Vagina (tissue), 2 donors: ENCODE results near the gene HBB. TPM values are rescaled to one million over a fixed set of nuclear protein-coding genes. Genes with fewer than 3 reads are reported as not detected.
"Not testable (repeated sequence)": the region's sequence is repeated elsewhere in the genome, so short reads cannot be mapped to it uniquely, and the experiment has no call there.

Source experiments
- DNase-seq, 2 donors: peaks; one replicate each; pipeline ENCODE4 v3.0.0-alpha.2; 2017; ENCODE audit errors: extremely low spot score in 2 of 2
- H3K27ac ChIP-seq: fragments of 200-600 bp; sonication (generic); one replicate; pipeline ENCODE4 v1.5.1; 2019
- H3K27me3 ChIP-seq: fragments of 200-600 bp; sonication (generic); one replicate; pipeline ENCODE4 v1.5.1; 2019
- H3K36me3 ChIP-seq, 2 donors: fragments of 200-600 bp; sonication (generic); one replicate each; pipeline ENCODE4 v1.5.1; 2017 to 2019
- H3K4me1 ChIP-seq: fragments of 200-600 bp; sonication (generic); one replicate; pipeline ENCODE4 v1.5.1; 2019
- H3K4me3 ChIP-seq, 2 donors: fragments of 200-600 bp; sonication (generic); 1 replicate in 1 of 2; 2 replicates in 1 of 2; pipeline ENCODE4 v1.5.1; 2016 to 2019
- H3K9me3 ChIP-seq: fragments of 200-600 bp; sonication (generic); one replicate; pipeline ENCODE4 v1.5.1; 2019
- CTCF ChIP-seq, 3 experiments: fragments of 450-650 bp in 2 of 3; fragments of 200-600 bp in 1 of 3; sonication (generic) in 1 of 3; IDR thresholded peaks; one replicate each; pipeline ENCODE4 v1.5.1; 2017 to 2019; ENCODE audit warnings: antibody characterized with exemption in 3 of 3, mild to moderate bottlenecking in 2 of 3, moderate library complexity in 2 of 3
- POLR2A ChIP-seq, 2 donors: fragments of 450-650 bp; IDR thresholded peaks; one replicate each; pipeline ENCODE4 v1.6.1; 2017; ENCODE audit warnings: antibody characterized with exemption in 2 of 2, mild to moderate bottlenecking in 2 of 2, moderate library complexity in 2 of 2
- POLR2AphosphoS5 ChIP-seq, 2 donors: sonication (generic); formaldehyde crosslinking; IDR thresholded peaks; one replicate each; pipeline ENCODE4 v1.9.0; 2017; ENCODE audit warnings: antibody characterized with exemption in 2 of 2, mild to moderate bottlenecking in 2 of 2, low read depth in 1 of 2; ENCODE audit not compliant: insufficient read depth in 1 of 2
- intact Hi-C: fragments of 100-400 bp; cut with DNase I; formaldehyde crosslinking; loops from one replicate; pipeline ENCODE4 v1.15.1; 2023
- total RNA-seq: library from RNA; depleted of rRNA; stranded (reverse); fragments of >200 nt; gene quantifications from one replicate; pipeline ENCODE4 v1.2.3, GENCODE V29; 2016

Gene HBB
- total RNA-seq, 1 donor from 2014 or later: 591 TPM

GRCh38 chr11:5267033-5267563, 40.2 kb upstream of the HBB start:
- intact Hi-C loops: no loop called here
- DNase-seq: no peak
- H3K4me1 ChIP-seq: no peaks in the 10 kb centered on the region
- no peaks in the 10 kb centered on the region for H3K36me3 ChIP-seq
- no peak overlapping the region for H3K4me3 ChIP-seq
- no peaks in the 10 kb centered on the region for H3K9me3 ChIP-seq
- no peak overlapping the region for H3K27ac ChIP-seq
- H3K27me3 ChIP-seq: no peaks in the 10 kb centered on the region
- TF ChIP-seq POLR2AphosphoS5 (IDR thresholded peaks at IDR 0.05; ENCODE audit: insufficient read depth in 1 of 2, low read depth in 1 of 2) (no peak), POLR2A (IDR thresholded peaks at IDR 0.05) (no peak), CTCF (IDR thresholded peaks at IDR 0.05) (no peak)

- TF ChIP-seq CTCF (IDR thresholded peaks at IDR 0.05) (no peak), POLR2A (IDR thresholded peaks at IDR 0.05) (no peak), POLR2AphosphoS5 (IDR thresholded peaks at IDR 0.05; ENCODE audit: insufficient read depth in 1 of 2, low read depth in 1 of 2) (no peak)
- Histone ChIP-seq H3K27ac (no peak overlapping the region), H3K4me3 (no peak overlapping the region), H3K27me3 (no peaks in the 10 kb centered on the region), H3K36me3 (no peaks in the 10 kb centered on the region), H3K9me3 (no peaks in the 10 kb centered on the region), H3K4me1 (no peaks in the 10 kb centered on the region)
- no peak for DNase-seq
- intact Hi-C loops: no loop called here
Measured at GRCh38 chr11:5266609-5267008, 39.7 kb upstream of the HBB start.

DNA sequence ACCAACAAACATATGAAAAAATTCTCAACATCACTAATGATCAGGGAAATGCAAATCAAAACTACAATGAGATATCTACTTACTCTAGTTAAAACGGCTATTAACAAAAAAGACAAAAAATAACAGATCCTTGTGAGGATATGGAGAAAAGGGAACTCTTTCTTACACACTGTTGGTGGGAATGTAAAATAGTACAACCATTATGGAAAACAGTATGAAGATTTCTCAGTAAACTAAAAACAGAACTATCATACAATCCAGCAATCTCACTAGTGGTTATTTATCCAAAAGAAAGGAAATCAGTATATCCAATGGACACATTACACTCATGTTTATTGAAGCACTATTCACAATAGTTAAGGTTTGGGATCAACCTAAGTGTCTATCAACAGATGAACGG, 39.0 kb upstream of the HBB start:
- Histone ChIP-seq H3K27me3 (no peaks in the 10 kb centered on the region), H3K36me3 (no peaks in the 10 kb centered on the region), H3K9me3 (no peaks in the 10 kb centered on the region), H3K27ac (no peak overlapping the region), H3K4me1 (no peaks in the 10 kb centered on the region), H3K4me3 (no peak overlapping the region)
- DNase-seq: no peak
- intact Hi-C loops: no loop called here
- no peak for TF ChIP-seq CTCF (IDR thresholded peaks at IDR 0.05)
- TF ChIP-seq POLR2AphosphoS5 (IDR thresholded peaks at IDR 0.05; ENCODE audit: insufficient read depth in 1 of 2, low read depth in 1 of 2): no peak
- TF ChIP-seq POLR2A (IDR thresholded peaks at IDR 0.05): no peak

GRCh38 chr11:5258543-5259262, 31.8 kb upstream of the HBB start:
- Histone ChIP-seq H3K36me3 (no peaks in the 10 kb centered on the region), H3K27me3 (no peaks in the 10 kb centered on the region), H3K9me3 (no peaks in the 10 kb centered on the region), H3K4me1 (no peaks in the 10 kb centered on the region), H3K27ac (no peak overlapping the region), H3K4me3 (no peak overlapping the region)
- no peak for DNase-seq
- intact Hi-C loops: no loop called here
- TF ChIP-seq POLR2A (IDR thresholded peaks at IDR 0.05) (no peak), CTCF (IDR thresholded peaks at IDR 0.05) (no peak), POLR2AphosphoS5 (IDR thresholded peaks at IDR 0.05; ENCODE audit: insufficient read depth in 1 of 2, low read depth in 1 of 2) (no peak)

DNA sequence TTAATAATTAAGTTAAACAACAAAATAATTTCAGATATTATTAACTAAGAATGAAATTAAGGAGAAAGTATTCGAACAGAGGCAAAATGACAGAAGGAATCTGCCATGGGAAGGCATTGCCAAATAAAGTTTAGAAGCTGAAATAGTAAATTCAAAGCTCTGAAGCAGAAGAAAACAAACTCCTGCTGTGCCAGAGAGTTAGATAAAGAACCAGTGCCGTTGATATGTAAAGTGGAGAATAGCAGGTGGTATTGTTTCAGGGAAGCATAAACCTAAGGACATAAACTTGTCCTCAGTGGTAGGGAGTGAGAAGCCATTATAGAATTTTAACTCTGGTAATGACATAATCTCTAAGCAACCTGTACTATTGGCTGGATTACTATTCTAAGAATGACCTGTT, 30.4 kb upstream of the HBB start:
- Histone ChIP-seq H3K4me3 (no peak overlapping the region), H3K36me3 (no peaks in the 10 kb centered on the region), H3K27ac (no peak overlapping the region), H3K9me3 (no peaks in the 10 kb centered on the region), H3K4me1 (no peaks in the 10 kb centered on the region), H3K27me3 (no peaks in the 10 kb centered on the region)
- no peak for DNase-seq
- no peak for TF ChIP-seq POLR2A (IDR thresholded peaks at IDR 0.05)
- no peak for TF ChIP-seq POLR2AphosphoS5 (IDR thresholded peaks at IDR 0.05; ENCODE audit: insufficient read depth in 1 of 2, low read depth in 1 of 2)
- TF ChIP-seq CTCF (IDR thresholded peaks at IDR 0.05): no peak
- intact Hi-C loops: no loop called here

DNA sequence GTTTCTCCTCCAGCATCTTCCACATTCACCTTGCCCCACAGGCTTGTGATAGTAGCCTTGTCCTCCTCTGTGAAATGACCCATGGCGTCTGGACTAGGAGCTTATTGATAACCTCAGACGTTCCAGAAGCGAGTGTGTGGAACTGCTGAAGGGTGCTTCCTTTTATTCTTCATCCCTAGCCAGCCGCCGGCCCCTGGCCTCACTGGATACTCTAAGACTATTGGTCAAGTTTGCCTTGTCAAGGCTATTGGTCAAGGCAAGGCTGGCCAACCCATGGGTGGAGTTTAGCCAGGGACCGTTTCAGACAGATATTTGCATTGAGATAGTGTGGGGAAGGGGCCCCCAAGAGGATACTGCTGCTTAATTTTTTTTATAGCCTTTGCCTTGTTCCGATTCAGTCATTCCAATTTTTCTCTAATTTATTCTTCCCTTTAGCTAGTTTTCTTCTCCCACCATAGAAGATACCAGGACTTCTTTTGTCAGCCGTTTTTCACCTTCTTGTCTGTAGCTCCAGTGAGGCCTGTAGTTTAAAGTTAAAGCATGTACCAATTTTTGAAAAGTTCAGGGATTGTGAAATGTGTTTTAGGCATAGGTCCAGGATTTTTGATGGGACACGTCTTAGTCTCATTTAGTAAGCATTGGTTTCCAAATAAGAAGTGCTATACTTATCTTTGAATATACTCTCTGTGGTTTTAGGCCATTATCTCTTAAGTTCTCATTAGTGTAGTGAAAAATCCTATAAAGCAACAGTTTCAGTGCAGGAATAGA, 28.0 kb upstream of the HBB start, which contains the start of gene HBG2:
HBG2 (minus strand) TSS at position 136 of the 768 bp plus-strand sequence; CDS start at position 83, 53 bp downstream.
- DNase-seq, H3K27ac ChIP-seq, H3K9me3 ChIP-seq, intact Hi-C loops, H3K4me3 ChIP-seq, H3K4me1 ChIP-seq, H3K27me3 ChIP-seq, H3K36me3 ChIP-seq: not testable (repeated sequence)

DNA sequence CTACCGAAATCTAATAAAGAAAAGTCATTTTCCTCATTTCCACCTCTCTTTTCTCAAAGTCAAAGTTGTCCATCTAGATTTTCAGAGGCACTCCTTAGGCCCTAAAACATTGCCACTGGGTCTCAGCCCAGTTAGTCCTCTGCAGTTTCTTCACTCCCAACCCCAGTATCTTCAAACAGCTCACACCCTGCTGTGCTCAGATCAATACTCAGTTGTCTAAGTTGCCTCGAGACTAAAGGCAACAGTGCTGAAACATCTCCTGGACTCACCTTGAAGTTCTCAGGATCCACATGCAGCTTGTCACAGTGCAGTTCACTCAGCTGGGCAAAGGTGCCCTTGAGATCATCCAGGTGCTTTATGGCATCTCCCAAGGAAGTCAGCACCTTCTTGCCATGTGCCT, 27.2 kb upstream of the HBB start:
- H3K27ac ChIP-seq, H3K4me3 ChIP-seq, DNase-seq, H3K36me3 ChIP-seq, H3K9me3 ChIP-seq, intact Hi-C loops, H3K4me1 ChIP-seq, H3K27me3 ChIP-seq: not testable (repeated sequence)
